HG03469 (cell line): Measurements from ENCODE around the gene SH3RF2.
"Not testable (repeated sequence)": the region's sequence is repeated elsewhere in the genome, so short reads cannot be mapped to it uniquely, and the experiment has no call there.

Experiments used
- ATAC-seq: cut with Tn5 transposase; IDR thresholded peaks from one replicate; pipeline ENCODE4 v1.9.1; 2021; ENCODE audit warnings: mild to moderate bottlenecking, moderate library complexity, moderate number of reproducible peaks; ENCODE audit not compliant: unreplicated experiment

Gene SH3RF2

GRCh38 chr5:145936401-145937131 is at the start of gene SH3RF2:
Gene SH3RF2, plus strand, starts transcription at chr5:145936578. Its CDS starts 1,351 bp downstream, at chr5:145937929.
- ATAC-seq: no peak

- ATAC-seq: no peak
Measured at GRCh38 chr5:145887217-145887616, 49.2 kb upstream of the SH3RF2 start.

GRCh38 chr5:145887976-145888574 is 48.3 kb upstream of the SH3RF2 start:
- no peak for ATAC-seq

GRCh38 chr5:145889611-145890010 is 46.8 kb upstream of the SH3RF2 start:
- no peak for ATAC-seq

GRCh38 chr5:145891378-145891777 is 45.0 kb upstream of the SH3RF2 start:
- ATAC-seq: not testable (repeated sequence)

- ATAC-seq: no peak
Measured at GRCh38 chr5:145898171-145898570, 38.2 kb upstream of the SH3RF2 start.

- ATAC-seq: no peak
Measured at GRCh38 chr5:145902421-145902820, 34.0 kb upstream of the SH3RF2 start.

GRCh38 chr5:145903113-145903512 is 33.3 kb upstream of the SH3RF2 start:
- ATAC-seq: peak; percentile 70

GRCh38 chr5:145903867-145904266 is 32.5 kb upstream of the SH3RF2 start:
- ATAC-seq: no peak

- no peak for ATAC-seq
Measured at GRCh38 chr5:145904743-145905142, 31.6 kb upstream of the SH3RF2 start.

GRCh38 chr5:145906401-145906800 is 30.0 kb upstream of the SH3RF2 start:
- no peak for ATAC-seq

- ATAC-seq: no peak
Measured at GRCh38 chr5:145908206-145908960, 28.0 kb upstream of the SH3RF2 start.

- no peak for ATAC-seq
Measured at GRCh38 chr5:145911164-145911563, 25.2 kb upstream of the SH3RF2 start.

GRCh38 chr5:145912019-145912418 is 24.4 kb upstream of the SH3RF2 start:
- ATAC-seq: no peak

- ATAC-seq: no peak
Measured at GRCh38 chr5:145912594-145912993, 23.8 kb upstream of the SH3RF2 start.

GRCh38 chr5:145913701-145914100 is 22.7 kb upstream of the SH3RF2 start:
- no peak for ATAC-seq

GRCh38 chr5:145915970-145916638 is 20.3 kb upstream of the SH3RF2 start:
- ATAC-seq: no peak

GRCh38 chr5:145917288-145917687 is 19.1 kb upstream of the SH3RF2 start:
- no peak for ATAC-seq

- ATAC-seq: no peak
Measured at GRCh38 chr5:145918397-145918796, 18.0 kb upstream of the SH3RF2 start.

GRCh38 chr5:145919413-145919812 is 17.0 kb upstream of the SH3RF2 start:
- no peak for ATAC-seq

- no peak for ATAC-seq
Measured at GRCh38 chr5:145920542-145921210, 15.7 kb upstream of the SH3RF2 start.
